ENCODE measurements around the gene GRIK2. TPM values are rescaled to one million over a fixed set of nuclear protein-coding genes. Genes with fewer than 3 reads are reported as not detected.

Gene GRIK2
- total RNA-seq, 1 experiment from 2014 or later = 0.07 TPM

- Histone ChIP-seq H3K9ac (ENCODE audit: low read length) (no peak overlapping the region), H3K4me3 (ENCODE audit: low read length) (no peak overlapping the region), H3K27me3 (ENCODE audit: low read length) (no peaks in the 10 kb centered on the region), H3K79me2 (ENCODE audit: low read length) (no peaks in the 10 kb centered on the region), H3K9me3 (ENCODE audit: low read length) (no peaks in the 10 kb centered on the region), H3K4me1 (ENCODE audit: low read length) (no peaks in the 10 kb centered on the region), H2AFZ (ENCODE audit: low read length) (no peak overlapping the region), H3K27ac (ENCODE audit: low read length) (no peak overlapping the region), H4K20me1 (ENCODE audit: insufficient read depth, low read depth, low read length) (no peaks in the 10 kb centered on the region), H3K9me2 (replicated peaks; ENCODE audit: insufficient read depth, low read length) (no peaks in the 10 kb centered on the region), H3K36me3 (ENCODE audit: insufficient read depth, low read length) (no peaks in the 10 kb centered on the region), H3K4me2 (ENCODE audit: low read depth, low read length, poor library complexity, severe bottlenecking) (no peak overlapping the region)
- no peak for DNase-seq
Measured at GRCh38 chr6:101429845-101430244, 36.3 kb downstream of the GRIK2 start.

- H3K79me2 ChIP-seq (ENCODE audit: low read length) = no peaks in the 10 kb centered on the region
- no peak for DNase-seq
- no peaks in the 10 kb centered on the region for H3K9me3 ChIP-seq (ENCODE audit: low read length)
- no peaks in the 10 kb centered on the region for H3K9me2 ChIP-seq (replicated peaks; ENCODE audit: insufficient read depth, low read length)
- no peak overlapping the region for H3K27ac ChIP-seq (ENCODE audit: low read length)
- no peaks in the 10 kb centered on the region for H4K20me1 ChIP-seq (ENCODE audit: insufficient read depth, low read depth, low read length)
- no peaks in the 10 kb centered on the region for H3K36me3 ChIP-seq (ENCODE audit: insufficient read depth, low read length)
- H3K4me1 ChIP-seq (ENCODE audit: low read length) = no peaks in the 10 kb centered on the region
- no peak overlapping the region for H3K4me3 ChIP-seq (ENCODE audit: low read length)
- no peak overlapping the region for H3K9ac ChIP-seq (ENCODE audit: low read length)
- no peak overlapping the region for H2AFZ ChIP-seq (ENCODE audit: low read length)
- no peak overlapping the region for H3K4me2 ChIP-seq (ENCODE audit: low read depth, low read length, poor library complexity, severe bottlenecking)
- no peaks in the 10 kb centered on the region for H3K27me3 ChIP-seq (ENCODE audit: low read length)
Measured at GRCh38 chr6:101433141-101433540, 39.6 kb downstream of the GRIK2 start.

GRCh38 chr6:101434601-101435000, 41.1 kb downstream of the GRIK2 start:
- Histone ChIP-seq H3K9me2 (replicated peaks; ENCODE audit: insufficient read depth, low read length) (no peaks in the 10 kb centered on the region), H3K9me3 (ENCODE audit: low read length) (no peaks in the 10 kb centered on the region), H3K79me2 (ENCODE audit: low read length) (no peaks in the 10 kb centered on the region), H3K4me3 (ENCODE audit: low read length) (no peak overlapping the region), H3K27me3 (ENCODE audit: low read length) (no peaks in the 10 kb centered on the region), H3K9ac (ENCODE audit: low read length) (no peak overlapping the region), H3K27ac (ENCODE audit: low read length) (no peak overlapping the region), H4K20me1 (ENCODE audit: insufficient read depth, low read depth, low read length) (no peaks in the 10 kb centered on the region), H3K36me3 (ENCODE audit: insufficient read depth, low read length) (no peaks in the 10 kb centered on the region), H3K4me2 (ENCODE audit: low read depth, low read length, poor library complexity, severe bottlenecking) (no peak overlapping the region), H3K4me1 (ENCODE audit: low read length) (no peaks in the 10 kb centered on the region), H2AFZ (ENCODE audit: low read length) (no peak overlapping the region)
- DNase-seq = no peak

GRCh38 chr6:101435038-101435437, 41.5 kb downstream of the GRIK2 start:
- Histone ChIP-seq H2AFZ (ENCODE audit: low read length) (no peak overlapping the region), H3K9me2 (replicated peaks; ENCODE audit: insufficient read depth, low read length) (no peaks in the 10 kb centered on the region), H3K4me2 (ENCODE audit: low read depth, low read length, poor library complexity, severe bottlenecking) (no peak overlapping the region), H3K27ac (ENCODE audit: low read length) (no peak overlapping the region), H3K9ac (ENCODE audit: low read length) (no peak overlapping the region), H4K20me1 (ENCODE audit: insufficient read depth, low read depth, low read length) (no peaks in the 10 kb centered on the region), H3K36me3 (ENCODE audit: insufficient read depth, low read length) (no peaks in the 10 kb centered on the region), H3K27me3 (ENCODE audit: low read length) (no peaks in the 10 kb centered on the region), H3K79me2 (ENCODE audit: low read length) (no peaks in the 10 kb centered on the region), H3K4me1 (ENCODE audit: low read length) (no peaks in the 10 kb centered on the region), H3K9me3 (ENCODE audit: low read length) (no peaks in the 10 kb centered on the region), H3K4me3 (ENCODE audit: low read length) (no peak overlapping the region)
- DNase-seq = no peak

GRCh38 chr6:101439790-101440189, 46.3 kb downstream of the GRIK2 start:
- no peaks in the 10 kb centered on the region for H3K36me3 ChIP-seq (ENCODE audit: insufficient read depth, low read length)
- no peaks in the 10 kb centered on the region for H3K9me3 ChIP-seq (ENCODE audit: low read length)
- no peaks in the 10 kb centered on the region for H4K20me1 ChIP-seq (ENCODE audit: insufficient read depth, low read depth, low read length)
- no peaks in the 10 kb centered on the region for H3K4me1 ChIP-seq (ENCODE audit: low read length)
- no peaks in the 10 kb centered on the region for H3K79me2 ChIP-seq (ENCODE audit: low read length)
- no peak for DNase-seq
- H3K9me2 ChIP-seq (replicated peaks; ENCODE audit: insufficient read depth, low read length) = no peaks in the 10 kb centered on the region
- H3K9ac ChIP-seq (ENCODE audit: low read length) = no peak overlapping the region
- no peaks in the 10 kb centered on the region for H3K27me3 ChIP-seq (ENCODE audit: low read length)
- no peak overlapping the region for H2AFZ ChIP-seq (ENCODE audit: low read length)
- H3K27ac ChIP-seq (ENCODE audit: low read length) = no peak overlapping the region
- no peak overlapping the region for H3K4me2 ChIP-seq (ENCODE audit: low read depth, low read length, poor library complexity, severe bottlenecking)
- H3K4me3 ChIP-seq (ENCODE audit: low read length) = no peak overlapping the region

- Histone ChIP-seq H3K4me2 (ENCODE audit: low read depth, low read length, poor library complexity, severe bottlenecking) (no peak overlapping the region), H3K4me3 (ENCODE audit: low read length) (no peak overlapping the region), H3K27ac (ENCODE audit: low read length) (no peak overlapping the region), H3K79me2 (ENCODE audit: low read length) (no peaks in the 10 kb centered on the region), H3K9me2 (replicated peaks; ENCODE audit: insufficient read depth, low read length) (no peaks in the 10 kb centered on the region), H3K9ac (ENCODE audit: low read length) (no peak overlapping the region), H2AFZ (ENCODE audit: low read length) (no peak overlapping the region), H3K9me3 (ENCODE audit: low read length) (no peaks in the 10 kb centered on the region), H3K4me1 (ENCODE audit: low read length) (no peaks in the 10 kb centered on the region), H3K27me3 (ENCODE audit: low read length) (no peaks in the 10 kb centered on the region), H4K20me1 (ENCODE audit: insufficient read depth, low read depth, low read length) (no peaks in the 10 kb centered on the region), H3K36me3 (ENCODE audit: insufficient read depth, low read length) (no peaks in the 10 kb centered on the region)
- no peak for DNase-seq
Measured at GRCh38 chr6:101443315-101443714, 49.8 kb downstream of the GRIK2 start.

- no peaks in the 10 kb centered on the region for H3K27me3 ChIP-seq (ENCODE audit: low read length)
Measured at GRCh38 chr6:101444717-101445116, 51.2 kb downstream of the GRIK2 start.

GRCh38 chr6:101445527-101445926, 52.0 kb downstream of the GRIK2 start:
- H3K9ac ChIP-seq (ENCODE audit: low read length) = no peak overlapping the region
- no peak overlapping the region for H3K4me2 ChIP-seq (ENCODE audit: low read depth, low read length, poor library complexity, severe bottlenecking)
- no peak for DNase-seq
- H3K4me3 ChIP-seq (ENCODE audit: low read length) = no peak overlapping the region
- H3K79me2 ChIP-seq (ENCODE audit: low read length) = no peaks in the 10 kb centered on the region
- H3K9me2 ChIP-seq (replicated peaks; ENCODE audit: insufficient read depth, low read length) = no peaks in the 10 kb centered on the region
- no peaks in the 10 kb centered on the region for H3K27me3 ChIP-seq (ENCODE audit: low read length)
- no peak overlapping the region for H3K27ac ChIP-seq (ENCODE audit: low read length)
- no peak overlapping the region for H2AFZ ChIP-seq (ENCODE audit: low read length)
- H3K36me3 ChIP-seq (ENCODE audit: insufficient read depth, low read length) = no peaks in the 10 kb centered on the region
- H3K4me1 ChIP-seq (ENCODE audit: low read length) = no peaks in the 10 kb centered on the region
- no peaks in the 10 kb centered on the region for H4K20me1 ChIP-seq (ENCODE audit: insufficient read depth, low read depth, low read length)
- no peaks in the 10 kb centered on the region for H3K9me3 ChIP-seq (ENCODE audit: low read length)

More at GRCh38 chr6:101444717-101445116, 51.2 kb downstream of the GRIK2 start:
- Histone ChIP-seq H3K79me2 (ENCODE audit: low read length) (no peaks in the 10 kb centered on the region), H3K27ac (ENCODE audit: low read length) (no peak overlapping the region), H3K4me3 (ENCODE audit: low read length) (no peak overlapping the region), H3K4me1 (ENCODE audit: low read length) (no peaks in the 10 kb centered on the region), H3K9ac (ENCODE audit: low read length) (no peak overlapping the region), H3K9me2 (replicated peaks; ENCODE audit: insufficient read depth, low read length) (no peaks in the 10 kb centered on the region), H2AFZ (ENCODE audit: low read length) (no peak overlapping the region), H4K20me1 (ENCODE audit: insufficient read depth, low read depth, low read length) (no peaks in the 10 kb centered on the region), H3K9me3 (ENCODE audit: low read length) (no peaks in the 10 kb centered on the region), H3K36me3 (ENCODE audit: insufficient read depth, low read length) (no peaks in the 10 kb centered on the region), H3K4me2 (ENCODE audit: low read depth, low read length, poor library complexity, severe bottlenecking) (no peak overlapping the region)
- DNase-seq = no peak

- no peaks in the 10 kb centered on the region for H3K36me3 ChIP-seq (ENCODE audit: insufficient read depth, low read length)
Measured at GRCh38 chr6:101450901-101451300, 57.4 kb downstream of the GRIK2 start.

More at GRCh38 chr6:101450901-101451300, 57.4 kb downstream of the GRIK2 start:
- Histone ChIP-seq H4K20me1 (ENCODE audit: insufficient read depth, low read depth, low read length) (no peaks in the 10 kb centered on the region), H3K9me2 (replicated peaks; ENCODE audit: insufficient read depth, low read length) (no peaks in the 10 kb centered on the region), H3K27me3 (ENCODE audit: low read length) (no peaks in the 10 kb centered on the region), H3K27ac (ENCODE audit: low read length) (no peak overlapping the region), H3K4me2 (ENCODE audit: low read depth, low read length, poor library complexity, severe bottlenecking) (no peak overlapping the region), H2AFZ (ENCODE audit: low read length) (no peak overlapping the region), H3K9me3 (ENCODE audit: low read length) (no peaks in the 10 kb centered on the region), H3K4me1 (ENCODE audit: low read length) (no peaks in the 10 kb centered on the region), H3K4me3 (ENCODE audit: low read length) (no peak overlapping the region), H3K9ac (ENCODE audit: low read length) (no peak overlapping the region), H3K79me2 (ENCODE audit: low read length) (no peaks in the 10 kb centered on the region)
- DNase-seq = no peak
